Hepatocyte (in vitro differentiated cells): Measurements from ENCODE around the gene ADAMTSL1.

Experiments used
- EZH2 ChIP-seq: fragments of 200-600 bp; sonication (generic); IDR thresholded peaks from 2 replicates; pipeline ENCODE4 v1.6.1; 2016; ENCODE audit warnings: antibody characterized with exemption, mild to moderate bottlenecking, borderline replicate concordance
- TF ChIP-seq, protein P1 (sequence below): fragments of 200-600 bp; sonication (generic); IDR thresholded peaks from 2 replicates; pipeline ENCODE4 v1.5.1; 2016; ENCODE audit warnings: antibody characterized with exemption, mild to moderate bottlenecking; ENCODE audit not compliant: poor library complexity

DNA sequence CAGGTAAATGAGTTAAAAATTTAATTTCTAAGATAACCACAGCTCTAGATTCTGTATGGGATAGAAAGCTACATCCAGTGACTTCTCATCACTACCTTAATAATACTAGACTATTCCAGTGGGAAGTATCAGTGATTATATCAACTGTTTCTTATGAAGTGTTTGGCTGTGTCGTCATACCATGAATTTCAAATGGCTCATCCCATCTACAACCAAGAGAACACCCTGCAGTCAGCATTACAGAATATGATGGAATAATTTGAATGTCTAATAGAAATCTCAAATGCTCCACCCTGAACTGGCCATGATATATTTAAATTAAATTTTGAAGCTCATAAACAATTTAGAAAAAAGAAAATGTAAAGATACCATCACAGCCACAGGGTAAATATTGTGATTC, 245.0 kb downstream of the ADAMTSL1 start:
- TF ChIP-seq, protein P1, sequence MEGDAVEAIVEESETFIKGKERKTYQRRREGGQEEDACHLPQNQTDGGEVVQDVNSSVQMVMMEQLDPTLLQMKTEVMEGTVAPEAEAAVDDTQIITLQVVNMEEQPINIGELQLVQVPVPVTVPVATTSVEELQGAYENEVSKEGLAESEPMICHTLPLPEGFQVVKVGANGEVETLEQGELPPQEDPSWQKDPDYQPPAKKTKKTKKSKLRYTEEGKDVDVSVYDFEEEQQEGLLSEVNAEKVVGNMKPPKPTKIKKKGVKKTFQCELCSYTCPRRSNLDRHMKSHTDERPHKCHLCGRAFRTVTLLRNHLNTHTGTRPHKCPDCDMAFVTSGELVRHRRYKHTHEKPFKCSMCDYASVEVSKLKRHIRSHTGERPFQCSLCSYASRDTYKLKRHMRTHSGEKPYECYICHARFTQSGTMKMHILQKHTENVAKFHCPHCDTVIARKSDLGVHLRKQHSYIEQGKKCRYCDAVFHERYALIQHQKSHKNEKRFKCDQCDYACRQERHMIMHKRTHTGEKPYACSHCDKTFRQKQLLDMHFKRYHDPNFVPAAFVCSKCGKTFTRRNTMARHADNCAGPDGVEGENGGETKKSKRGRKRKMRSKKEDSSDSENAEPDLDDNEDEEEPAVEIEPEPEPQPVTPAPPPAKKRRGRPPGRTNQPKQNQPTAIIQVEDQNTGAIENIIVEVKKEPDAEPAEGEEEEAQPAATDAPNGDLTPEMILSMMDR = no peak
- no peak for TF ChIP-seq EZH2
